HepG2 (cell line): Measurements from ENCODE around the gene LEAP2. TPM values are rescaled to one million over a fixed set of nuclear protein-coding genes. Genes with fewer than 3 reads are reported as not detected.

Experiments used
- ATAC-seq: fragments of 200-7000 bp; cut with Tn5 transposase; 3 replicates; pipeline ENCODE4 v1.9.1; 2020; ENCODE audit warnings: mild to moderate bottlenecking, moderate library complexity
- BruUV-seq: library from RNA; stranded (reverse); fragments of 400-500 nt; replicated peaks from 2 replicates; lab custom pipeline; 2021; lab: Mats Ljungman, UMichigan
- CTCF ChIA-PET: fragments of 300-600 bp; formaldehyde crosslinking; extraction: SDS; loops from one replicate; lab custom pipeline; 2021; ENCODE audit warnings: low total read pairs, inconsistent platforms, low intra/inter-chr PET ratio; lab: Yijun Ruan, JAX
- POLR2A ChIA-PET: fragments of 350-600 bp; sonication (Branson Sonifier 250); formaldehyde crosslinking; loops from one replicate; lab custom pipeline; 2020; ENCODE audit warnings: antibody characterized with exemption, inconsistent platforms; lab: Yijun Ruan, JAX
- DNase-seq: peaks from one replicate; pipeline ENCODE4 v3.0.0-alpha.2; 2015; ENCODE audit warnings: low spot score
- FAIRE-seq: peaks from 3 replicates; lab custom pipeline; 2011; peaks lifted over from hg19 to GRCh38; lab: Jason Lieb, UNC
- H2AFZ ChIP-seq: one replicate; pipeline ENCODE4 v1.6.1; 2011; ENCODE audit warnings: low read length, inconsistent platforms
- H3K27ac ChIP-seq: fragments of 300-600 bp; 3 replicates; pipeline ENCODE4 v1.8.0; 2011; ENCODE audit warnings: mixed run types, mild to moderate bottlenecking, mixed read lengths, low read length, inconsistent platforms; ENCODE audit not compliant: insufficient read depth; ENCODE audit errors: extremely low read length
- H3K27me3 ChIP-seq, 2 experiments: fragments of 200-600 bp in 1 of 2; 2 replicates in 1 of 2; 3 replicates in 1 of 2; pipeline versions ENCODE4 v1.6.0 to v1.8.0; 2011; ENCODE audit warnings: low read length in 2 of 2, mild to moderate bottlenecking in 2 of 2, moderate library complexity in 2 of 2, inconsistent platforms in 1 of 2; ENCODE audit not compliant: insufficient read depth in 2 of 2, control insufficient read depth in 1 of 2
- H3K36me3 ChIP-seq, 2 experiments: fragments of 200-600 bp in 1 of 2; replicated peaks in 1 of 2; 2 replicates in 1 of 2; 3 replicates in 1 of 2; pipeline versions ENCODE4 v1.5.1 to v1.8.0; 2011; ENCODE audit warnings: low read length in 2 of 2, inconsistent platforms in 1 of 2; ENCODE audit not compliant: insufficient read depth in 2 of 2, control insufficient read depth in 1 of 2
- H3K4me1 ChIP-seq: 2 replicates; pipeline ENCODE4 v1.5.1; 2012; ENCODE audit warnings: low read length, inconsistent platforms; ENCODE audit not compliant: insufficient read depth
- H3K4me2 ChIP-seq: 2 replicates; pipeline ENCODE4 v1.6.0; 2011; ENCODE audit warnings: low read depth, low read length, inconsistent platforms
- H3K4me3 ChIP-seq, 3 experiments: fragments of 200-600 bp in 1 of 3; sonication (generic), shearing (Covaris generic) in 1 of 3; replicated peaks in 1 of 3; 2 replicates each; pipeline ENCODE4 v1.5.1; 2011 to 2016; ENCODE audit warnings: low read length in 3 of 3, inconsistent platforms in 2 of 3, low read depth in 2 of 3, mild to moderate bottlenecking in 2 of 3, control low read depth in 1 of 3, mixed read lengths in 1 of 3; ENCODE audit not compliant: insufficient read depth in 1 of 3
- H3K79me2 ChIP-seq: one replicate; pipeline ENCODE4 v1.6.1; 2011; ENCODE audit warnings: low read length, inconsistent platforms; ENCODE audit not compliant: insufficient read depth
- H3K9ac ChIP-seq: 2 replicates; pipeline ENCODE4 v1.6.0; 2011; ENCODE audit warnings: mild to moderate bottlenecking, low read depth, low read length, inconsistent platforms; ENCODE audit not compliant: insufficient read depth
- H3K9me3 ChIP-seq: 2 replicates; pipeline ENCODE4 v1.5.1; 2012; ENCODE audit warnings: mild to moderate bottlenecking, low read length
- H4K20me1 ChIP-seq: 2 replicates; pipeline ENCODE4 v1.6.0; 2011; ENCODE audit warnings: inconsistent platforms, mild to moderate bottlenecking, low read length, moderate library complexity; ENCODE audit not compliant: insufficient read depth
- KDM2A ChIP-seq: sonication (generic); formaldehyde crosslinking; IDR thresholded peaks from 2 replicates; pipeline ENCODE4 v1.4.0; 2020; ENCODE audit warnings: low read depth, missing genetic modification reagents, borderline replicate concordance
- NFE2L1 ChIP-seq: sonication (generic); formaldehyde crosslinking; IDR thresholded peaks from 2 replicates; pipeline ENCODE4 v1.4.0; 2020; ENCODE audit warnings: missing genetic modification reagents, mild to moderate bottlenecking, borderline replicate concordance
- POLR2G ChIP-seq: fragments of 200-400 bp; formaldehyde crosslinking; IDR thresholded peaks from 2 replicates; pipeline ENCODE4 v1.6.1; 2018; ENCODE audit warnings: mild to moderate bottlenecking, low read depth, low read length, moderate library complexity
- WGBS: methylation state at CpG from one replicate; pipeline ENCODE4 v1.1.6; 2017; ENCODE audit warnings: low lambda C conversion rate; 5-methylcytosine and 5-hydroxymethylcytosine counted together
- in situ Hi-C: cut with HindIII; loops from 2 replicates; pipeline ENCODE4 v1.10.0; 2017; ENCODE audit warnings: low pct_unique_long_range_greater_than_20kb; ENCODE audit not compliant: extremely low pct_ligation_motif_present
- intact Hi-C: fragments of 100-400 bp; cut with micrococcal nuclease; formaldehyde crosslinking; loops from one replicate; pipeline ENCODE4 v1.10.0; 2022; ENCODE audit not compliant: unreplicated experiment
- polyA plus RNA-seq, 8 experiments: library from polyadenylated mRNA; depleted of rRNA in 3 of 8; stranded (reverse) in 7 of 8; unstranded in 1 of 8; fragments of >200 nt; fragmentation: Illumina TruSeq in 4 of 8; extraction: Trizol in 4 of 8; gene quantifications; 2 replicates each; pipeline versions ENCODE4 v1.2.1 to v1.2.3, GENCODE V29; 2011 to 2016; ENCODE audit warnings: low read depth in 4 of 8, missing spikeins in 1 of 8, mixed read lengths in 1 of 8; ENCODE audit not compliant: insufficient read depth in 1 of 8
- total RNA-seq, 5 experiments: library from RNA; depleted of rRNA; stranded (reverse); fragments of >200 nt; fragmentation: Illumina TruSeq; extraction: Trizol; gene quantifications; 2 replicates each; pipeline ENCODE4 v1.2.3, GENCODE V29; 2016; ENCODE audit warnings: low read depth in 1 of 5
- TF ChIP-seq, protein P1 (sequence below): sonication (generic); formaldehyde crosslinking; IDR thresholded peaks from 2 replicates; pipeline ENCODE4 v1.4.0; 2020; ENCODE audit warnings: mild to moderate bottlenecking, missing genetic modification reagents

Gene LEAP2
- total and polyA plus RNA-seq, 2 of the 13 experiments (the other 11 are each of a cell fraction or from before 2014, with no cell fraction given): 23.9 to 51.9 TPM

DNA sequence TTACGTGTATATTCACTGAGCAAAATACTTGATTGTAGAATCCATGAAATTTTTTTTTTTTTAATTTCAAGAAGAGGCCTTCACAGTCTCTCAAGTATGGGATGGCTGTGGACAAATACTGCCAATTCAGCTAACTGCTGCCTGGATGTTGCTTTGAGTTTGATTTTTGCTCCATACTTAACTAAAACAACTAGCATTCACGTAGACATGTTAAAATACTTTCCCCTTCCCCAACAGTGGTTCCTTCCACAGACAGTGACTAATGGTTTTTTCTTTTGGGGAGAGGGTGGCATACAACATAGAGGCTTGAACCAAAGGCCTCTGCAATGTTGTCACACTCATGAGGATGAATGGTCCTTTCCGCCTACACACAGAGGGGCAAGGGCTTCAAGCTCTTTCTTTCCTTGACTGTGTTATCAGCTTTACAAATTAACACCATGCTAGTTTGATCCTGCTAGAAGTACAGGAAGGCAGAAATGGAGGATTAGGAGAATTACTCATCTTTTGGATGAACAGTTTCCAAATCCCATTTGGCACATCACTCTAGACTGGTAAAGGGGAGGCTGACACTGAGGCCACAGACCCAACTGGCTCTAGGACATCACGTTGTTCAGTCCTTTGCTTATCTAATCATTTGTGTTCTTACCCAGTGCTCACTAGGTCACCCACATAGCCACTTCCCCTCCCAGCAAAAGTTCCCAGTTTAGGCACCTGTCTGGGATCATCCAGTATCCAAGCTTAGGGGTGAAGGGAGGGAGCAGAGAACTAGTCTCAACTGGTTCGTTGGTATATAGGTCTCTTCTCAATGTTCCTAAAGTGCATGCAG lies 1.8 kb upstream of the LEAP2 start:
- BruUV-seq: no TSS peak
- Histone ChIP-seq H2AFZ (no peak overlapping the region), H3K4me1 (peaks cover 84% of the 10 kb centered on the region), H3K36me3 (peaks cover 0 to 25% of the 10 kb centered on the region in 2 experiments; a peak in 3 of 5 replicates), H3K79me2 (peaks cover 27% of the 10 kb centered on the region), H4K20me1 (no peaks in the 10 kb centered on the region), H3K9ac (peak overlapping the region; percentile 67), H3K9me3 (no peaks in the 10 kb centered on the region)
- in situ Hi-C loops: loop anchor here (5.0 kb wide), 1 partner anchor 39 kb away; the partner anchor contains the start of gene SHROOM1
- WGBS: 89% methylated on average over 5 of the region's 5 CpGs
- no peak for DNase-seq
- no peak for ATAC-seq
- TF ChIP-seq KDM2A (CRISPR knock-in tag) (peak; percentile 17; the same call in 1 of the 2 replicates), NFE2L1 (CRISPR knock-in tag) (no peak), POLR2G (peak; percentile 49)
- TF ChIP-seq, protein P1, sequence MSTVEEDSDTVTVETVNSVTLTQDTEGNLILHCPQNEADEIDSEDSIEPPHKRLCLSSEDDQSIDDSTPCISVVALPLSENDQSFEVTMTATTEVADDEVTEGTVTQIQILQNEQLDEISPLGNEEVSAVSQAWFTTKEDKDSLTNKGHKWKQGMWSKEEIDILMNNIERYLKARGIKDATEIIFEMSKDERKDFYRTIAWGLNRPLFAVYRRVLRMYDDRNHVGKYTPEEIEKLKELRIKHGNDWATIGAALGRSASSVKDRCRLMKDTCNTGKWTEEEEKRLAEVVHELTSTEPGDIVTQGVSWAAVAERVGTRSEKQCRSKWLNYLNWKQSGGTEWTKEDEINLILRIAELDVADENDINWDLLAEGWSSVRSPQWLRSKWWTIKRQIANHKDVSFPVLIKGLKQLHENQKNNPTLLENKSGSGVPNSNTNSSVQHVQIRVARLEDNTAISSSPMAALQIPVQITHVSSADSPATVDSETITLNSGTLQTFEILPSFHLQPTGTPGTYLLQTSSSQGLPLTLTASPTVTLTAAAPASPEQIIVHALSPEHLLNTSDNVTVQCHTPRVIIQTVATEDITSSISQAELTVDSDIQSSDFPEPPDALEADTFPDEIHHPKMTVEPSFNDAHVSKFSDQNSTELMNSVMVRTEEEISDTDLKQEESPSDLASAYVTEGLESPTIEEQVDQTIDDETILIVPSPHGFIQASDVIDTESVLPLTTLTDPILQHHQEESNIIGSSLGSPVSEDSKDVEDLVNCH: 0 out of 2 replicates have a peak, but pooled peaks have one; percentile 63
- TF ChIP-seq, all 625 proteins: peak for 3
- FAIRE-seq: no peak
- POLR2A ChIA-PET: interaction anchor here (1.2 to 8.7 kb wide), 7 partner anchors 21 to 117 kb away, joined by 3 to 91 read pairs (median 5); partner anchors contain the start of gene SHROOM1
- H3K4me2 ChIP-seq: peak overlapping the region; percentile 80; the same call in 1 of the 2 replicates
- CTCF ChIA-PET: no interaction called here
- H3K27me3 ChIP-seq: no peaks in the 10 kb centered on the region; a peak in 1 of 5 replicates
- peak overlapping the region; percentile 95 for H3K27ac ChIP-seq
- intact Hi-C loops: no loop called here
- H3K4me3 ChIP-seq: no peak overlapping the region; a peak in 1 of 6 replicates
